SU-DHL-6 (cell line): Measurements from ENCODE around the gene TEAD3.

ENCODE experiments used
- EZH2phosphoT487 ChIP-seq: fragments of 200-600 bp; sonication (generic), shearing (Covaris generic); conservative IDR thresholded peaks from 2 replicates; pipeline ENCODE4 v1.6.1; 2018; ENCODE audit warnings: mild to moderate bottlenecking, antibody characterized with exemption, low read length, moderate library complexity, mixed read lengths
- TF ChIP-seq, protein P1 (sequence below): fragments of 200-600 bp; sonication (generic); IDR thresholded peaks from one replicate; pipeline ENCODE4 v1.5.1; 2017; ENCODE audit warnings: antibody characterized with exemption, mild to moderate bottlenecking, low read length, moderate library complexity; ENCODE audit not compliant: insufficient read depth, poor library complexity, severe bottlenecking

DNA sequence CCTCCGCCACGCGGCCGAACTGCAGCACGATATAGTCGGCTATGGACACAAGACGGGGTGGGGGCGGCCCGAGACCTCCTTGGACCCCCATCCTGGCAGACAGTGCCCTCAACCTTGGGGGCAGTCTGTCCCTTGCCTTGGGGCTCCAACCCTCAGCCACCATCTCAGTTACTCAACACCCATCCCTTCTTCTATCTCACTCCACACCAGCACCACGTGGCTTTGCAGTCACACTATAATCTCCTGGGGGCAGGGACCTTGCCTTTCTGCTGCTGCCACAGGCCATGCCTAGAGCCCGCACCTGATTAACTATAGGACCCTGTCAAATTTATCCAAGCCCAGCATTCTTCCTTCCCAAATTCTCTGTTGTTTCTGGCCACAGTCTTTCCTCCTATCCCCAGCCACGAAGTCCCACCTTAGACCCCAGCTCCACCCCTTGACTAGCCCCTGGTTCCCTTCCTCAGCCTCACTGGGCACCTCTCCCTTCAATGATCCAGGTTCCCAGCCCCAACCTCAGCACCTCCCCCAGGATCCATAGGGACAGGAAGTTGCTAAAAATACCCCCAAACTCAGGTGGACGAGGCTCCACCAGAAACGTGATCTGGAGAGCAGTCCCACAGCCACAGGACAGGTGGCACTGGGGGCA, 1.7 kb upstream of the TEAD3 start:
- TF ChIP-seq, protein P1, sequence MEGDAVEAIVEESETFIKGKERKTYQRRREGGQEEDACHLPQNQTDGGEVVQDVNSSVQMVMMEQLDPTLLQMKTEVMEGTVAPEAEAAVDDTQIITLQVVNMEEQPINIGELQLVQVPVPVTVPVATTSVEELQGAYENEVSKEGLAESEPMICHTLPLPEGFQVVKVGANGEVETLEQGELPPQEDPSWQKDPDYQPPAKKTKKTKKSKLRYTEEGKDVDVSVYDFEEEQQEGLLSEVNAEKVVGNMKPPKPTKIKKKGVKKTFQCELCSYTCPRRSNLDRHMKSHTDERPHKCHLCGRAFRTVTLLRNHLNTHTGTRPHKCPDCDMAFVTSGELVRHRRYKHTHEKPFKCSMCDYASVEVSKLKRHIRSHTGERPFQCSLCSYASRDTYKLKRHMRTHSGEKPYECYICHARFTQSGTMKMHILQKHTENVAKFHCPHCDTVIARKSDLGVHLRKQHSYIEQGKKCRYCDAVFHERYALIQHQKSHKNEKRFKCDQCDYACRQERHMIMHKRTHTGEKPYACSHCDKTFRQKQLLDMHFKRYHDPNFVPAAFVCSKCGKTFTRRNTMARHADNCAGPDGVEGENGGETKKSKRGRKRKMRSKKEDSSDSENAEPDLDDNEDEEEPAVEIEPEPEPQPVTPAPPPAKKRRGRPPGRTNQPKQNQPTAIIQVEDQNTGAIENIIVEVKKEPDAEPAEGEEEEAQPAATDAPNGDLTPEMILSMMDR, result no peak
- no peak for TF ChIP-seq EZH2phosphoT487
